WTC11 (cell line): ENCODE data around the gene VWA5B1. TPM values are rescaled to one million over a fixed set of nuclear protein-coding genes. Genes with fewer than 3 reads are reported as not detected.

Experiments used
- ATAC-seq: fragments of 200-7000 bp; cut with Tn5 transposase; 2 replicates; pipeline ENCODE4 v1.10.0; 2021; ENCODE audit warnings: mild to moderate bottlenecking, moderate library complexity
- CTCF ChIA-PET: fragments of 300-600 bp; sonication (Branson Sonifier 250); formaldehyde crosslinking; loops from one replicate; lab custom pipeline; 2021; ENCODE audit warnings: antibody characterized with exemption; lab: Charles Lee
- POLR2A ChIA-PET: fragments of 350-600 bp; sonication (Branson Sonifier 250); formaldehyde crosslinking; loops from one replicate; lab custom pipeline; 2021; ENCODE audit warnings: antibody characterized with exemption; lab: Charles Lee
- DNase-seq: peaks from one replicate; pipeline ENCODE4 v3.0.0; 2021; ENCODE audit warnings: low spot score
- H3K27ac Mint-ChIP-seq: 2 replicates; pipeline ENCODE4 v1.8.0; 2021; ENCODE audit warnings: mixed read lengths
- H3K27me3 Mint-ChIP-seq: 2 replicates; pipeline ENCODE4 v1.8.0; 2021; ENCODE audit warnings: low read depth, mild to moderate bottlenecking, moderate library complexity, mixed read lengths
- H3K36me3 Mint-ChIP-seq: 2 replicates; pipeline ENCODE4 v1.8.0; 2021; ENCODE audit warnings: mixed read lengths
- H3K4me1 Mint-ChIP-seq: 2 replicates; pipeline ENCODE4 v1.8.0; 2022; ENCODE audit warnings: mixed read lengths
- H3K4me3 Mint-ChIP-seq: 2 replicates; pipeline ENCODE4 v1.8.0; 2021; ENCODE audit warnings: mild to moderate bottlenecking, moderate library complexity, mixed read lengths
- H3K9me3 Mint-ChIP-seq: 2 replicates; pipeline ENCODE4 v1.8.0; 2021; ENCODE audit warnings: mixed read lengths
- ETV6 ChIP-seq: sonication (generic); formaldehyde crosslinking; IDR thresholded peaks from 2 replicates; pipeline ENCODE4 v1.8.1; 2022; ENCODE audit warnings: mild to moderate bottlenecking, missing genetic modification reagents
- HMGA2 ChIP-seq: fragments of 250-450 bp; sonication (Bioruptor Pico); IDR thresholded peaks from 2 replicates; pipeline ENCODE4 v1.4.0; 2021; ENCODE audit warnings: mild to moderate bottlenecking, moderate library complexity
- IRF2 ChIP-seq: sonication (generic); formaldehyde crosslinking; IDR thresholded peaks from 2 replicates; pipeline ENCODE4 v1.8.0; 2022; ENCODE audit warnings: low read depth, missing genetic modification reagents, borderline replicate concordance
- JUN ChIP-seq: sonication (generic); formaldehyde crosslinking; IDR thresholded peaks from 2 replicates; pipeline ENCODE4 v1.8.0; 2023; ENCODE audit warnings: mild to moderate bottlenecking, missing genetic modification reagents
- NR1H2 ChIP-seq: sonication (generic); formaldehyde crosslinking; IDR thresholded peaks from 2 replicates; pipeline ENCODE4 v1.9.0; 2021; ENCODE audit warnings: mild to moderate bottlenecking, moderate library complexity, missing genetic modification reagents
- NR3C1 ChIP-seq: sonication (generic); formaldehyde crosslinking; conservative IDR thresholded peaks from 2 replicates; pipeline ENCODE4 v1.8.1; 2023; ENCODE audit warnings: low read depth, mild to moderate bottlenecking, missing genetic modification reagents
- PRRX2 ChIP-seq: fragments of 250-450 bp; sonication (Bioruptor Pico); IDR thresholded peaks from 2 replicates; pipeline ENCODE4 v1.8.0; 2021; ENCODE audit warnings: mild to moderate bottlenecking
- SMAD4 ChIP-seq: sonication (generic); formaldehyde crosslinking; IDR thresholded peaks from 2 replicates; pipeline ENCODE4 v1.8.0; 2022; ENCODE audit warnings: mild to moderate bottlenecking, missing genetic modification reagents
- SOX15 ChIP-seq: fragments of 250-450 bp; sonication (Bioruptor Pico); IDR thresholded peaks from 2 replicates; pipeline ENCODE4 v1.9.0; 2021; ENCODE audit warnings: mild to moderate bottlenecking
- TP53 ChIP-seq: sonication (generic); formaldehyde crosslinking; IDR thresholded peaks from 2 replicates; pipeline ENCODE4 v1.8.1; 2023; ENCODE audit warnings: mild to moderate bottlenecking, missing genetic modification reagents
- ZNF138 ChIP-seq: sonication (generic); formaldehyde crosslinking; conservative IDR thresholded peaks from 2 replicates; pipeline ENCODE4 v1.8.1; 2022; ENCODE audit warnings: mild to moderate bottlenecking, moderate library complexity, missing genetic modification reagents
- total RNA-seq: library from RNA; stranded (reverse); gene quantifications from 3 replicates; pipeline ENCODE4 v1.2.3, GENCODE V29; 2021
- TF ChIP-seq, protein P1 (sequence below): sonication (generic); formaldehyde crosslinking; IDR thresholded peaks from 2 replicates; pipeline ENCODE4 v1.8.1; 2023; ENCODE audit warnings: mild to moderate bottlenecking, missing genetic modification reagents, borderline replicate concordance
- TF ChIP-seq, protein P2 (sequence below): fragments of 250-450 bp; sonication (Bioruptor Pico); conservative IDR thresholded peaks from 2 replicates; pipeline ENCODE4 v1.9.0; 2021; ENCODE audit warnings: mild to moderate bottlenecking
- TF ChIP-seq, protein P3 (sequence below): sonication (generic); formaldehyde crosslinking; IDR thresholded peaks from 2 replicates; pipeline ENCODE4 v1.8.1; 2023; ENCODE audit warnings: mild to moderate bottlenecking, missing genetic modification reagents
- TF ChIP-seq, protein P4 (sequence below): sonication (generic); formaldehyde crosslinking; IDR thresholded peaks from 2 replicates; pipeline ENCODE4 v1.8.1; 2023; ENCODE audit warnings: mild to moderate bottlenecking, missing genetic modification reagents
- TF ChIP-seq, protein P5 (sequence below): fragments of 250-450 bp; sonication (Bioruptor Pico); IDR thresholded peaks from 2 replicates; pipeline ENCODE4 v1.9.0; 2021; ENCODE audit warnings: mild to moderate bottlenecking

Gene VWA5B1
- total RNA-seq, 1 experiment from 2014 or later: 1.5 TPM

DNA sequence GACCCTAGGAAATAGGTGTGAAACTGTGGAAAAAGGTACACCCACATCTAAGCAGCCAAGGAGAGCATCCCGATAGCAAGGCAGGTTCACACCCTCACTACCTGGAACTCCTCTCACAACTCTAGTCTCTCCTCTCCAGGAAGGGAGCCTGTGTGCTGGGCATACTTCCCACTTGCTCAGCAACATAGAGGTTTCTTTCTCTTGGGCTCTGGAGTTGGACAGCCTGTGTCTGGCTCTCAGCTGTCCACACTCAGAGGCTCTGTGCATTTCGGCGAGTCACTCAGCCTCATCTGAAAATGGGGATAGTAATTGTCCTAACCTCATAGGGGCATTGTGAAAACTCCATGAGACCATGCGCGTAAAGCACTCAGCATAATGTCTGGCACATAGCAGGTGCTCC lies 29.6 kb upstream of the VWA5B1 start (continued):
- TF ChIP-seq TP53 (CRISPR knock-in tag) (no peak), ZNF138 (CRISPR knock-in tag) (no peak), IRF2 (CRISPR knock-in tag) (no peak), NR3C1 (no peak), SMAD4 (CRISPR knock-in tag) (no peak), NR1H2 (CRISPR knock-in tag) (no peak)
- TF ChIP-seq, protein P1, sequence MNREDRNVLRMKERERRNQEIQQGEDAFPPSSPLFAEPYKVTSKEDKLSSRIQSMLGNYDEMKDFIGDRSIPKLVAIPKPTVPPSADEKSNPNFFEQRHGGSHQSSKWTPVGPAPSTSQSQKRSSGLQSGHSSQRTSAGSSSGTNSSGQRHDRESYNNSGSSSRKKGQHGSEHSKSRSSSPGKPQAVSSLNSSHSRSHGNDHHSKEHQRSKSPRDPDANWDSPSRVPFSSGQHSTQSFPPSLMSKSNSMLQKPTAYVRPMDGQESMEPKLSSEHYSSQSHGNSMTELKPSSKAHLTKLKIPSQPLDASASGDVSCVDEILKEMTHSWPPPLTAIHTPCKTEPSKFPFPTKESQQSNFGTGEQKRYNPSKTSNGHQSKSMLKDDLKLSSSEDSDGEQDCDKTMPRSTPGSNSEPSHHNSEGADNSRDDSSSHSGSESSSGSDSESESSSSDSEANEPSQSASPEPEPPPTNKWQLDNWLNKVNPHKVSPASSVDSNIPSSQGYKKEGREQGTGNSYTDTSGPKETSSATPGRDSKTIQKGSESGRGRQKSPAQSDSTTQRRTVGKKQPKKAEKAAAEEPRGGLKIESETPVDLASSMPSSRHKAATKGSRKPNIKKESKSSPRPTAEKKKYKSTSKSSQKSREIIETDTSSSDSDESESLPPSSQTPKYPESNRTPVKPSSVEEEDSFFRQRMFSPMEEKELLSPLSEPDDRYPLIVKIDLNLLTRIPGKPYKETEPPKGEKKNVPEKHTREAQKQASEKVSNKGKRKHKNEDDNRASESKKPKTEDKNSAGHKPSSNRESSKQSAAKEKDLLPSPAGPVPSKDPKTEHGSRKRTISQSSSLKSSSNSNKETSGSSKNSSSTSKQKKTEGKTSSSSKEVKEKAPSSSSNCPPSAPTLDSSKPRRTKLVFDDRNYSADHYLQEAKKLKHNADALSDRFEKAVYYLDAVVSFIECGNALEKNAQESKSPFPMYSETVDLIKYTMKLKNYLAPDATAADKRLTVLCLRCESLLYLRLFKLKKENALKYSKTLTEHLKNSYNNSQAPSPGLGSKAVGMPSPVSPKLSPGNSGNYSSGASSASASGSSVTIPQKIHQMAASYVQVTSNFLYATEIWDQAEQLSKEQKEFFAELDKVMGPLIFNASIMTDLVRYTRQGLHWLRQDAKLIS: no peak
- TF ChIP-seq, protein P2, sequence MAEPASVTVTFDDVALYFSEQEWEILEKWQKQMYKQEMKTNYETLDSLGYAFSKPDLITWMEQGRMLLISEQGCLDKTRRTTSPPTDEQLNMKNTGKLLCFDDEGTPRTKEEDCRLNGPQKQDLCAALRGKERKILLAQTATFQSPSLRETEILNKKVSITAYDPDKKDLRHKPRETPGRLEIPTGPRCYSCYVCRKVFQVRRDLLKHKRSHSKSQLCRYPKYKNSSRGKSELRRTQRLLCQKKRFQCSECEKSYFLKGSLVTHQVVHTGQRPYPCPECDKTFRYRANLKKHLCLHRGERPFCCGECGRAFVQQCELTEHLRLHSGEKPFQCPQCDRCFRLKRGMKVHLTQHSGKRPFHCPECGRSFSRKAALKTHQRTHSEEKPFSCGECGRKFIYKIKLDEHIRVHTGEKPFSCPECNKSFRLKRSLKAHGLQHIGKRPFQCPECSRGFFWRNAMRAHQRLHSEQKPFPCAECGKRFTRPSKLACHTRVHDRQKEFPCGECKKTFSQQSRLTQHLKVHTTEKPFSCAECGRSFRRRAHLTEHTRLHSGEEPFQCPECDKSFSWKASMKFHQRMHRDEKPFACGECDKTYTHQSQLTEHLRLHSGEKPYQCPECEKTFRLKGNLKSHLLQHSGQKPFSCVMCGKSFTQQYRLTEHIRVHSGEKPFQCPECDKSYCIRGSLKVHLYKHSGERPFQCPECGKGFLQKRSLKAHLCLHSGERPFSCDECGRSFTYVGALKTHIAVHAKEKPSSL: no peak

DNA sequence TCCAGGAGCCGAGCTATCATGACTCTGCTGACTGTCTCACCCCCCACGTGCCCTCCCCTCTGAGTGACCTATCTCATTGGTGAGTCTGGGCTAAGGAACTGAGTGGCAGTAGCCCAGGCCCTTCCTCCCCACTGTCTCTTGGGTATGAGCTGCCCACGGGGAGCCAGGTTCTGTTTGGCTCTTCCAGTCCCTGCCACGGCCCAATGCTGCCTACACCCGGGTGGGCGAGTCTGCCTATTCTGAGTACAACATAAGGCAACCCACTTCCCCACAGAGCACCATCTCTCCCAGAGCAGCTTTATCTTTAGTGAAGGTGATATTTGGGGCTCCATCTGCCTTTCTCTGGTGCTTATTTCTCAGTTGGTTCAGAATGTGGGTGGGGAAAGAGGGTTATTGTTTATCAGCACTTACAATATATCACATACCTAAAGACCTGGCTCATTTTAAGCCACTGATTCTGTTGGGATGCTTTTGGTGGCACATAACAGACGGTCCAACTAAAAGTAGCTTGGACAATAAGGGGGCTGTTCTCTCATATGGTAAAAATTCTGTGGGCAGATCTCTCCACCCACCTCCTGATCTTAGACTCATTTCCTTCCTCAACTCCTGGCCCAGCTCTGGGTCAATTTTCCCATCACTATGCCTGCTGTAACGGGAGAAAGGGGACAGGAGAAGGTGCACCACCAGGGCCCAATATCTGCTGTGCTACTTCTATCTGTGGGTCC lies 27.7 kb upstream of the VWA5B1 start:
- H3K27me3 Mint-ChIP-seq: peaks cover 3% of the 10 kb centered on the region
- no peak overlapping the region for H3K4me3 Mint-ChIP-seq
- DNase-seq (no peak), ATAC-seq (no peak)
- H3K4me1 Mint-ChIP-seq: peaks cover 8% of the 10 kb centered on the region
- ChIA-PET CTCF (interaction anchor here (0.7 kb wide), 2 partner anchors 11 to 50 kb away, joined by 3 to 4 read pairs; no protein-coding TSS in a partner anchor), POLR2A (no interaction called here)
- no peaks in the 10 kb centered on the region for H3K36me3 Mint-ChIP-seq
- no peak overlapping the region for H3K27ac Mint-ChIP-seq
- no peaks in the 10 kb centered on the region for H3K9me3 Mint-ChIP-seq
- TF ChIP-seq, protein P3, sequence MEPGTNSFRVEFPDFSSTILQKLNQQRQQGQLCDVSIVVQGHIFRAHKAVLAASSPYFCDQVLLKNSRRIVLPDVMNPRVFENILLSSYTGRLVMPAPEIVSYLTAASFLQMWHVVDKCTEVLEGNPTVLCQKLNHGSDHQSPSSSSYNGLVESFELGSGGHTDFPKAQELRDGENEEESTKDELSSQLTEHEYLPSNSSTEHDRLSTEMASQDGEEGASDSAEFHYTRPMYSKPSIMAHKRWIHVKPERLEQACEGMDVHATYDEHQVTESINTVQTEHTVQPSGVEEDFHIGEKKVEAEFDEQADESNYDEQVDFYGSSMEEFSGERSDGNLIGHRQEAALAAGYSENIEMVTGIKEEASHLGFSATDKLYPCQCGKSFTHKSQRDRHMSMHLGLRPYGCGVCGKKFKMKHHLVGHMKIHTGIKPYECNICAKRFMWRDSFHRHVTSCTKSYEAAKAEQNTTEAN (CRISPR knock-in tag): no peak
- TF ChIP-seq HMGA2 (CRISPR knock-in tag): no peak
- TF ChIP-seq, protein P4, sequence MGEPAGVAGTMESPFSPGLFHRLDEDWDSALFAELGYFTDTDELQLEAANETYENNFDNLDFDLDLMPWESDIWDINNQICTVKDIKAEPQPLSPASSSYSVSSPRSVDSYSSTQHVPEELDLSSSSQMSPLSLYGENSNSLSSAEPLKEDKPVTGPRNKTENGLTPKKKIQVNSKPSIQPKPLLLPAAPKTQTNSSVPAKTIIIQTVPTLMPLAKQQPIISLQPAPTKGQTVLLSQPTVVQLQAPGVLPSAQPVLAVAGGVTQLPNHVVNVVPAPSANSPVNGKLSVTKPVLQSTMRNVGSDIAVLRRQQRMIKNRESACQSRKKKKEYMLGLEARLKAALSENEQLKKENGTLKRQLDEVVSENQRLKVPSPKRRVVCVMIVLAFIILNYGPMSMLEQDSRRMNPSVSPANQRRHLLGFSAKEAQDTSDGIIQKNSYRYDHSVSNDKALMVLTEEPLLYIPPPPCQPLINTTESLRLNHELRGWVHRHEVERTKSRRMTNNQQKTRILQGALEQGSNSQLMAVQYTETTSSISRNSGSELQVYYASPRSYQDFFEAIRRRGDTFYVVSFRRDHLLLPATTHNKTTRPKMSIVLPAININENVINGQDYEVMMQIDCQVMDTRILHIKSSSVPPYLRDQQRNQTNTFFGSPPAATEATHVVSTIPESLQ (CRISPR knock-in tag): no peak
- TF ChIP-seq, protein P5, sequence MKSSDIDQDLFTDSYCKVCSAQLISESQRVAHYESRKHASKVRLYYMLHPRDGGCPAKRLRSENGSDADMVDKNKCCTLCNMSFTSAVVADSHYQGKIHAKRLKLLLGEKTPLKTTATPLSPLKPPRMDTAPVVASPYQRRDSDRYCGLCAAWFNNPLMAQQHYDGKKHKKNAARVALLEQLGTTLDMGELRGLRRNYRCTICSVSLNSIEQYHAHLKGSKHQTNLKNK: no peak
- TF ChIP-seq ETV6 (CRISPR knock-in tag): no peak
- no peak for TF ChIP-seq PRRX2
- TF ChIP-seq SOX15 (CRISPR knock-in tag): no peak
- no peak for TF ChIP-seq JUN
